ENCODE measurements around the gene AOX1.
"Not testable (repeated sequence)": the region's sequence is repeated elsewhere in the genome, so short reads cannot be mapped to it uniquely, and the experiment has no call there.

AOX1 gene

DNA sequence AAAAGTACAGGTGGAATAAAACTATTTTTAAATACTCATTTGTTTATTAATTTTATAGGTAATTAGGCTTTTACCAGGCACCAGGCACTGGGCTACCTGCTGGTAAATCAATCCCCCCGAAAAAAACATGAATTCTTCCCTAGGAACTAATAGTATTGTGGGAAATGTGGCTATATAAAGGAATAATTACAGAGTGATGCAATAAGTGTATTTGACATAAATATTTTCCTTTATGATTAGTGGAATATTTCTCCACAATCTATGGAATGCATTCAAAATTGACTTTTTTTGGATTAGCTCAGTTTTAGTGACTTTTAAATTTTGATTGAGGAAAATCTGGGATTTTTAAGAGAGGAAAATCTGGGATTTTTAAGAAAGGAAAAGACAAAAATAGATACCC lies 116.2 kb downstream of the AOX1 start:
- no peak for DNase-seq (ENCODE audit: low read depth)

GRCh38 chr2:200702646-200703118 lies 116.9 kb downstream of the AOX1 start:
- DNase-seq (ENCODE audit: low read depth) = peak; percentile 25

- peak; percentile 76 for DNase-seq (ENCODE audit: low read depth)
These were observed 117.5 kb downstream of the AOX1 start for GRCh38 chr2:200703127-200703925.

DNA sequence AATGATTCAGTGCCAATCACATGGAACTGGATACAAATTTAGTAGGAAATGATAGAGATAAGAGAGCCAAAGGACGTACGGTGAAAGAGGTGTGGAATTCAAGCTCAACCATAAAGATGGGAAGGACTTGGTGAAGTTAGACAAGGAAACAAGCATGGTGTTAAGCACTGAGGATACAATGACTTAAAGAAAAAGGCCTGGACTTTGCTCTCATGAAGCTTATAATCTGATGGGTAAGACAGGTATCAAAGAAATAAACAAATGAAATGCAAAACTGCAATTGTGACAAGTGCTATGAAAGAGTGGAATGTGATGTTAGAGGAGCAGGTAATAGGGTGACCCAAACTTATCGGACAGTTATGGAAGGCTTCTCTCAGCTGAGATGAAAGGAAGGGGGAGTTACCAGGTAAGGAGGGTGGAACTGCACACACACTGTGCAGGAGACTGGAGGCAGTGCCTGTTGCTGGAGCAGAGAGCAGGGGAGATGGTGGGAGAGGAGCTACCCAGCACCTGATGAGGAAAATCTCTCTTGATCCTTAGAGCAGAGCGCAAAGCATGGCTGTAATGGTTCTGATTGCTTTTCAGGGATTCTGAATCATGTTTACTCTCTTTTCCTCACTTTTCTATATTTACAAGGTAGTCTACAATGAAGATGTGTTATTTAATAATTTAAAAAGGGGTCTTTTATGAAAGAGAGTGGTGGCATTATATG lies 118.3 kb downstream of the AOX1 start:
- no peak for DNase-seq (ENCODE audit: low read depth)

- no peak for DNase-seq (ENCODE audit: low read depth)
These were observed 119.7 kb downstream of the AOX1 start for GRCh38 chr2:200705305-200706041.

DNA sequence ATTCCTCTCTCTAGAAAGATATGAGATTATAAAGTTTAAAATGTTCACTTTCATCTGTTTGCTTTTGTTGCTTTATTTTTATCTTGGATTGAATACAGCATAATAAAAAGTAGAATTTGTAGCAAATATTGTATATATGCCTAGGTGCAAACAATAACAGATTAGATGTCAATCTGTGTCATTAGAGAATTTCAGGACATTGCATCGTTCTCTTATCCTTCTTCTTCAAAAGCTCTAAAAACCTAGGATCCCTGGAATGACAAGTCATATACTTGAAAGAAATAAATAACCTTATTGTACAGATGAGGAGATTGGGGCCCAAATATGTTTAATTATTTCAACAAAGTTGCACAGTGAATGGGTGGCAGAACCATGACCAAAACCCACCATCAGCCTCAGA lies 123.1 kb downstream of the AOX1 start:
- DNase-seq (ENCODE audit: low read depth) = no peak

- peak; percentile 78 for DNase-seq (ENCODE audit: low read depth)
These were observed 127.3 kb downstream of the AOX1 start for GRCh38 chr2:200713003-200713703.

DNA sequence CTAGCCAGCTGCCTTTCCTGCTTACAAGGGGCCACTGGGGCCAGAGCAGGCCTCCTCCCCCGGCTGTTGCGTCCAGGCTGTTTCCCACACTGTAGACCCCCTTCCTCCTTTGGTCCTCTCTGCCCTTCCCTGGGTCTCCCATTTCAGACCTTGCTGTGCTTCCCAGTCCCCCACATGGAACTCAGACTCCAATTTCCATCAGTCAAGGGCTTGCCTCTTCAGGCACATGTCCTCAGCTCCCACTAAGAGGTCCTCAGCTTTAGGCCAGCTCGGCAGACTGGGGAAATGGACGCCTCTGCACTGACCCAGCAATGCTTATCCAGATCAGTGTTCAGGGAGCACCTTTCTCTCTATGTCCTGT lies 127.9 kb downstream of the AOX1 start:
- DNase-seq (ENCODE audit: low read depth) = no peak

DNA sequence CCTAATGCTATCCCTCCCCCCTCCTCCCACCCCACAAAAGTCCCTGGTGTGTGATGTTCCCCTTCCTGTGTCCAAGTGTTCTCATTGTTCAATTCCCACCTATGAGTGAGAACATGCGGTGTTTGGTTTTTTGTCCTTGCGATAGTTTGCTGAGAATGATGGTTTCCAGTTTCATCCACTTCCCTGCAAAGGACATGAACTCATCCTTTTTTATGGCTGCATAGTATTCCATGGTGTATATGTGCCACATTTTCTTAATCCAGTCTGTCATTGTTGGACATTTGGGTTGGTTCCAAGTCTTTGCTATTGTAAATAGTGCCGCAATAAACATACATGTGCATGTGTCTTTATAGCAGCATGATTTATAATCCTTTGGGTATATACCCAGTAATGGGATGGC lies 129.2 kb downstream of the AOX1 start:
- DNase-seq (ENCODE audit: low read depth) = not testable (repeated sequence)

DNA sequence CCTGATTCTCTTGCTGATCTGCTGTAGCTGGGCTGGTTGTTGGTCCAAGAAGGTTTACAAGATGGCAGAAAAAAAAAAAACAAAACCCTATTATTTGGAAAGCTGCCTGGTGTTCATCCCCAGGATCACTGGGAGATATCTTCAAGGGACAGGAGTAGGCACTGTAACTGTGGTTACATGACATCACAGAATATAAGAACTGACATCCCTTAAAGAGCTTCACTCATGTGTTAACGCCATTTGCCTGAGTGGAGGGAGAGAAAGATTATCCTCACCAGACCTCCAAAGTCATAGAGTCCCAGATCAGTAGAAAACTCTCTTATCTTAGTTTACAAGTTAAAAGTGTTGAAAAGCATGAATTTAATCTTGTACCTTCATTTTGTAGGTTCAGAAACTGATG lies 130.6 kb downstream of the AOX1 start:
- DNase-seq (ENCODE audit: low read depth) = no peak

Data from amniotic epithelial cell (primary cell).